GM21619 (cell line): ENCODE data around the gene NLRP7.
A peak's percentile ranks its signal among the peaks of the same experiment; 100 is the strongest.
"Not testable (repeated sequence)": the region's sequence is repeated elsewhere in the genome, so short reads cannot be mapped to it uniquely, and the experiment has no call there.

ENCODE experiments used
- ATAC-seq: cut with Tn5 transposase; IDR thresholded peaks from one replicate; pipeline ENCODE4 v1.9.1; 2021; ENCODE audit not compliant: unreplicated experiment

Gene NLRP7

DNA sequence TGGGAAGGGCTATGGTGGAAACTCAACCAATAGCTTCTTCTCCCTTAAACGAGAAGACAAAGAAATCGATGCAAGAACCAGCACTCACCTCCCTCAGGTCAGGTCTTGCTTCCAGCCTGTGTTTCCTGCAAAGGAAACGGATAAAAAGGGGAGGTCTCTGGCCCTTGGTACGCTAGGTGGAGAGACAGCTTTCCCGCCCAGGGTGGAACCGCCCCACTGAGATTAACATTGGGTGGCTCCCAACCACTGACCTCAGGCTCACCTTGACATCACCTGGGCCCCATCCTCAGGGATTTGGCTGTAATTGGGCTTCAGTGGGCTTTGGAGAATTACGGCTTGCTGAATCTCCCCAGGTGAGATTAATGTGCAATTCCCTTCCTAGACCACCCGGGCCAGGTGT is at the start of gene NLRP7:
NLRP7 (minus strand) TSS at position 150 of the 400 bp plus-strand sequence.
- ATAC-seq, result no peak

GRCh38 chr19:54995561-54995960 is 48.2 kb upstream of the NLRP7 start:
- ATAC-seq, result no peak

GRCh38 chr19:54989531-54989930 is 42.2 kb upstream of the NLRP7 start:
- not testable (repeated sequence) for ATAC-seq

- not testable (repeated sequence) for ATAC-seq
Measured at GRCh38 chr19:54982562-54982961, 35.2 kb upstream of the NLRP7 start.

- not testable (repeated sequence) for ATAC-seq
Measured at GRCh38 chr19:54973229-54974090, 26.1 kb upstream of the NLRP7 start.

DNA sequence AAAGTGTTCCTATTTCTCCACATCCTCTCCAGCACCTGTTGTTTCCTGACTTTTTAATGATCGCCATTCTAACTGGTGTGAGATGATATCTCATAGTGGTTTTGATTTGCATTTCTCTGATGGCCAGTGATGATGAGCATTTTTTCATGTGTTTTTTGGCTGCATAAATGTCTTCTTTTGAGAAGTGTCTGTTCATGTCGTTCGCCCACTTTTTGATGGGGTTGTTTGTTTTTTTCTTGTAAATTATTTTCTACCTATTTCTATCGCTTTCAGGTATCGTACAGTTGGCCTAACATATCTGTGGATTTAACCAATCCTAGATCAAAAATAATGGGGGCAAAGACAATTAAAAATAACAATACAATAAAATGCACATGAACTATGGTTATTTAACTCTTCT is 24.1 kb upstream of the NLRP7 start:
- ATAC-seq, result not testable (repeated sequence)

- ATAC-seq, result no peak
Measured at GRCh38 chr19:54969647-54970046, 22.3 kb upstream of the NLRP7 start.

GRCh38 chr19:54967611-54968010 is 20.3 kb upstream of the NLRP7 start:
- no peak for ATAC-seq

GRCh38 chr19:54965055-54965454 is 17.7 kb upstream of the NLRP7 start:
- not testable (repeated sequence) for ATAC-seq

DNA sequence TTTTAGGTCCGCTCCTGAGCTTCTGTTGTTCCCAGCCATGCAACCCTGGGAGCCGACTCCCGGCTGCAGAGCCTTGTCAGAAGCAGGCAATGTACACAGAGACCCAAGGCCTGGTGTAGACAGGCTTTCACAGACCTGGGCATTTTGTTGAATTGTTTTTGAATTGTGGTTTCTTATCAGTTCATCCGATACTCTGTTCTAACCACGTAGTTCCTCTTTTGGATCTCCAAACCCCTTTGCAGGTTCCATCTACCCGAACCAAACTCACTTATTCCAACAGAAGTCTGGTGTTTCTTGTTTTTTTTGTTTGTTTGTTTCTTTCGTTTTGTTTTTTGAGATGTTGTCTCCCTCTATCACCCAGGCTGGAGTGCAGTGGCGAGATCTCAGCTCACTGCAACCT is 12.5 kb upstream of the NLRP7 start:
- ATAC-seq, result no peak

- ATAC-seq, result no peak
Measured at GRCh38 chr19:54955376-54955775, 8.0 kb upstream of the NLRP7 start.

- not testable (repeated sequence) for ATAC-seq
Measured at GRCh38 chr19:54953345-54953713, 6.0 kb upstream of the NLRP7 start.

DNA sequence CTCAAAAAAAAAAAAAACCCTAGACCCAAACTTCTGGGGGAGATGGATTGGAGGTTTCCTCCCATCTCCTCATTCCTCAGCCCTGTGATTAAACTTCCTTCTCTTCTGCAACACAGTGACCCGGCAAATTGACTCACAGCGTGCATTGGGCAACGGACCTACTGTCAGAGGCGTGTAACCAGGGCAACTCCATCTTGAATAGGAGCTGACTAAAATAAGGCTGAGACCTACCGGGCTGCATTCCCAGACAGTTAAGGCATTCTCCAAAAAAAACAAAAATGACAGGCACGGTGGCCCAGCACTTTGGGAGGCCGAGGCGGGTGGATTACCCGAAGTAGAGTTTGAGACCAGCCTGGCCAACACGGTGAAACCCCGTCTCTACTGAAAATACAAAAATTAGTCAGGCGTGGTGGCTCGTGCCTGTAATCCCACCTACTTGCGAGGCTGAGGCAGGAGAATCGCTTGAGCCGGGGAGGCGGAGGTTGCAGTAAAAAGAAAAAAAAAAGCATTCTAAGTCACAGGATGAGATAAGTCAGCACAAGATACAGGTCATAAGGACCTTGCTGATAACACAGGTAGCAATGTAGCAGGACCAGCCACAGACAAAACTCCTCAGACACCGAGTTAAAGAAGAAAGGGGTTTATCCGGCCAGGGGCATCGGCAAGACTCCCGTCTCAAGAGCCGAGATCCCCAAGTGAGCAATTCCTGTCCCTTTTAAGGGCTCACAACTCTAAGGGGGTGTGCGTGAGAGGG is 5.4 kb upstream of the NLRP7 start:
- no peak for ATAC-seq

DNA sequence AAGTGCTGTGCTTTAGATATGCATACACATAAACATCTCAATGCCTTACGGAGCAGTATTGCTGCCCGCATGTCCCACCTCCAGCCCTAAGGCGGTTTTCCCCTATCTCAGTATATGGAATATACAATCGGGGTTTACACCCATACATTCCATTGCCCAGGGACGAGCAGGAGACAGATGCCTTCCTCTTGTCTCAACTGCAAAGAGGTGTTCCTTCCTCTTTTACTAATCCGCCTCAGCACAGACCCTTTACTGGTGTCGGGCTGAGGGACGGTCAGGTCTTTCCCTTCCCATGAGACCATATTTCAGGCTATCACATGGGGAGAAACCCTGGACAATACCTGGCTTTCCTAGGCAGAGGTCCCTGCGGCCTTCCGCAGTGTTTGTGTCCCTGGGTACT is 3.2 kb upstream of the NLRP7 start:
- ATAC-seq, result not testable (repeated sequence)

GRCh38 chr19:54949412-54949811 is 2.1 kb upstream of the NLRP7 start:
- ATAC-seq, result no peak

DNA sequence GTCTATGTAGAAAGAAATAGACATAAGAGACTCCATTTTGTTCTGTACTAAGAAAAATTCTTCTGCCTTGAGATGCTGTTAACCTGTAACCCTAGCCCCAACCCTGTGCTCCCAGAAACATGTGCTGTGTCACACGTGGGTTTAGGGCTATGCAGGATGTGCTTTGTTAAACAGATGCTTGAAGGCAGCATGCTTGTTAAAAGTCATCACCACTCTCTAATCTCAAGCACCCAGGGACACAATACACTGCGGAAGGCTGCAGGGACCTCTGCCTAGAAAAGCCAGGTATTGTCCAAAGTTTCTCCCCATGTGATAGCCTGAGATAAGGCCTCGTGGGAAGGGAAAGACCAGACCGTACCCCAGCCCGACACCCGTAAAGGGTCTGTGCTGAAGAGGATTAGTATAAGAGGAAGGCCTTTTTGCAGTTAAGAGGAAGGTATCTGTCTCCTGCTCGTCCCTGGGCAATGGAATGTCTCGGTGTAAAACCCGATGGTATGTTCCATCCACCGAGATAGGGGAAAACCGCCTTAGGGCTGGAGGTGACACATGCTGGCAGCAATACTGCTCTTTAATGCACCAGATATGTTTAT is 3.5 kb downstream of the NLRP7 start:
- not testable (repeated sequence) for ATAC-seq

DNA sequence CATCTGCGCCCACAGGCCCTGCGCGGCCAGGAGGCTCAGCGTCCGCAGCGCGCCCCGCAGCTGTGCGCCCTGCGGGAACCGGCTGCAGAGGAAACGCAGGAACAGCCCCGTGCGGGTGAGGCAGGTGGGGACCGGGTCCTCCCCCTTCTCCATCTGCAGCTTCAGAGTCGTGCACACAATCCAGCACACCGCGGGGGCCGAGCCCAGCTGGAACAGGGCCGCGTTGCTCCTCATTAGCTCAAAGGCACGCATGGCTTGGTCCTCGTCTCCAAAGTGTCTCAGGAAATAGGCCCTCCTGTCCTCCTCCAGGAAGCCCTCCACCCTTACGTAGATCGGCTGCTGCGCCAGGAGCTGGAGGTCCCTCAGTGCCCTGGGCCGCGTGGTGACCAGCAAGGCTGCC is 7.8 kb downstream of the NLRP7 start:
- ATAC-seq, result not testable (repeated sequence)

DNA sequence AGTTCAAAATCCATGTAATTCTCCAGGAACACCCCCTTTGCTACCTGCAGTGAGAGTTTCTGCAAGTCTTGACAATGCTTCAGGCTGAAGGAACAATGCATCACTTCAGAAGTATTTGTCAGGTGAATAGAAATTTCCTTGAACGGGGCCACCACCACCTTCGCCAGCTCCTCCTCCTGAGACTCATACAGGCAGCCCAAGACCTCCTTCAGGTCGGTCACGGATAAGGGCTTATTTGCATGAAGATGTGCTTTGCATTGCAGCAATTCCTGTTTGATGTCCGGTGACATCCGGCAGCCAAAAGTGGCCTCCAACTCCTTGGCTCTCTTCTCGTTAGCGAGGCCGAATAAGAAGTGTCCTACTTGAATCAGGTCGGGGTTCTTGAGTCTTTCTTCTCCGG is 8.4 kb downstream of the NLRP7 start:
- ATAC-seq, result no peak

- ATAC-seq, result peak; percentile 80
Measured at GRCh38 chr19:54937926-54938325, 9.4 kb downstream of the NLRP7 start.

DNA sequence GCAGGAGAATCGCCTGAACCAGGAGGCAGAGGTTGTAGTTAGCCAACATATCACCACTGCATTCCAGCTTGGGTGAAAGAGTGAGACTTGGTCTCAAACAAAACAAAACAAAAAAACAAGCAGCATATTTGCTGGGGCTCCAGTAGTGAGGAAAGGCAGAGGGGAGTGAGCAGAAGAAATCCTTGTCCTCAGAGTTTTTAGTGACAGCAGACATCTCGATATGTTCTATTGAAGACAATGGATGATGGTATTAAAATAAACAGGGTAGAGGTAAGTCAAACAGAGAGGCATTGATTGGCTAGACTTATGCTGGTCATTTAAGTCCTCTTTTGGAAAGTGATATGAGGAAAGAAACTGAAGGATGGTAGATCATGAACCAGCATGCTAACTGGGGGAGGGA is 19.0 kb downstream of the NLRP7 start:
- ATAC-seq, result no peak

- no peak for ATAC-seq
Measured at GRCh38 chr19:54923276-54923675, 24.1 kb downstream of the NLRP7 start.

DNA sequence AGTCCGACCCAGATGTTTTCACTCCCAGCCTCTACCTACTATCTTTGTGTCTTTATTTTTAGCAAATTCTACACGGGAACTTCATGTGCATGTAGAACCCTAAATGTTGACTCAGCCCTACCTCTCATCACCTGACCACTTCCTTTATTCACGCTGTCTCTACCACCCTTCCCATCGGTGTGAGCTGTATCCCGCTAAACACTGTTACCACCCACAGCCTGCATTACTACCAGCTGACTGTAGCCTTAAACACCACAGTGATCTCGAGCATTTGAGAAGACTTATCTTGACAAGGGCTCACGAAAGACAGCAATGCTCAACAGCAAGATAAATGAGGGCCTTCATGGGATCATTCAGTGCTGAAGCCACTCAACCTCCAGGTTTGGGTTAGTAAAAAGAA is 26.2 kb downstream of the NLRP7 start:
- no peak for ATAC-seq
